HEK293T (cell line): ENCODE results near the gene DGKD.
"Not testable (repeated sequence)": the region's sequence is repeated elsewhere in the genome, so short reads cannot be mapped to it uniquely, and the experiment has no call there.

Source experiments
- CTCF ChIA-PET: fragments of 350-600 bp; formaldehyde crosslinking; extraction: SDS; loops from one replicate; lab custom pipeline; 2021; ENCODE audit warnings: antibody characterized with exemption, inconsistent platforms; lab: Yijun Ruan, JAX
- POLR2A ChIA-PET: fragments of 350-600 bp; formaldehyde crosslinking; extraction: SDS; loops from one replicate; lab custom pipeline; 2020; ENCODE audit warnings: antibody characterized with exemption, inconsistent platforms; lab: Yijun Ruan, JAX
- DNase-seq: peaks from one replicate; pipeline ENCODE4 v3.0.0; 2012; ENCODE audit warnings: mixed read lengths; ENCODE audit errors: extremely low spot score
- ARNT ChIP-seq: fragments of 450-650 bp; IDR thresholded peaks from 2 replicates; pipeline ENCODE4 v1.6.1; 2017; ENCODE audit warnings: mild to moderate bottlenecking
- BHLHE40 ChIP-seq: fragments of 450-650 bp; IDR thresholded peaks from 2 replicates; pipeline ENCODE4 v1.6.1; 2016; ENCODE audit warnings: mild to moderate bottlenecking, moderate library complexity, borderline replicate concordance
- CTBP1 ChIP-seq: fragments of 450-650 bp; IDR thresholded peaks from 2 replicates; pipeline ENCODE4 v1.6.1; 2016; ENCODE audit warnings: borderline replicate concordance
- ELF4 ChIP-seq: fragments of 450-650 bp; IDR thresholded peaks from 2 replicates; pipeline ENCODE4 v1.6.1; 2017; ENCODE audit warnings: antibody characterized with exemption
- FOXA1 ChIP-seq: fragments of 450-650 bp; IDR thresholded peaks from 2 replicates; pipeline ENCODE4 v1.6.1; 2016; ENCODE audit warnings: mild to moderate bottlenecking
- FOXK2 ChIP-seq: fragments of 450-650 bp; IDR thresholded peaks from 2 replicates; pipeline ENCODE4 v1.6.1; 2016; ENCODE audit warnings: mild to moderate bottlenecking
- FOXM1 ChIP-seq: fragments of 450-650 bp; IDR thresholded peaks from 2 replicates; pipeline ENCODE4 v1.6.1; 2017; ENCODE audit warnings: mild to moderate bottlenecking, borderline replicate concordance
- HDGF ChIP-seq: fragments of 450-650 bp; IDR thresholded peaks from 2 replicates; pipeline ENCODE4 v1.6.1; 2017; ENCODE audit warnings: antibody characterized with exemption, borderline replicate concordance
- L3MBTL2 ChIP-seq: fragments of 450-650 bp; conservative IDR thresholded peaks from 2 replicates; pipeline ENCODE4 v1.6.1; 2016; ENCODE audit warnings: mild to moderate bottlenecking
- LEF1 ChIP-seq: fragments of 450-650 bp; IDR thresholded peaks from 2 replicates; pipeline ENCODE4 v1.6.1; 2017; ENCODE audit warnings: mild to moderate bottlenecking, borderline replicate concordance
- NFRKB ChIP-seq: fragments of 450-650 bp; IDR thresholded peaks from 2 replicates; pipeline ENCODE4 v1.6.1; 2016; ENCODE audit warnings: mild to moderate bottlenecking, moderate library complexity
- SP1 ChIP-seq: fragments of 450-650 bp; IDR thresholded peaks from 2 replicates; pipeline ENCODE4 v1.6.1; 2017
- SUZ12 ChIP-seq: fragments of 450-650 bp; IDR thresholded peaks from 2 replicates; pipeline ENCODE4 v1.6.1; 2016; ENCODE audit warnings: mild to moderate bottlenecking
- TARDBP ChIP-seq: fragments of 450-650 bp; IDR thresholded peaks from 2 replicates; pipeline ENCODE4 v1.6.1; 2016
- ZNF384 ChIP-seq: fragments of 450-650 bp; IDR thresholded peaks from 2 replicates; pipeline ENCODE4 v1.6.1; 2016
- TF ChIP-seq, protein P1 (sequence below): fragments of 450-650 bp; IDR thresholded peaks from 2 replicates; pipeline ENCODE4 v1.6.1; 2016

Gene DGKD

DNA sequence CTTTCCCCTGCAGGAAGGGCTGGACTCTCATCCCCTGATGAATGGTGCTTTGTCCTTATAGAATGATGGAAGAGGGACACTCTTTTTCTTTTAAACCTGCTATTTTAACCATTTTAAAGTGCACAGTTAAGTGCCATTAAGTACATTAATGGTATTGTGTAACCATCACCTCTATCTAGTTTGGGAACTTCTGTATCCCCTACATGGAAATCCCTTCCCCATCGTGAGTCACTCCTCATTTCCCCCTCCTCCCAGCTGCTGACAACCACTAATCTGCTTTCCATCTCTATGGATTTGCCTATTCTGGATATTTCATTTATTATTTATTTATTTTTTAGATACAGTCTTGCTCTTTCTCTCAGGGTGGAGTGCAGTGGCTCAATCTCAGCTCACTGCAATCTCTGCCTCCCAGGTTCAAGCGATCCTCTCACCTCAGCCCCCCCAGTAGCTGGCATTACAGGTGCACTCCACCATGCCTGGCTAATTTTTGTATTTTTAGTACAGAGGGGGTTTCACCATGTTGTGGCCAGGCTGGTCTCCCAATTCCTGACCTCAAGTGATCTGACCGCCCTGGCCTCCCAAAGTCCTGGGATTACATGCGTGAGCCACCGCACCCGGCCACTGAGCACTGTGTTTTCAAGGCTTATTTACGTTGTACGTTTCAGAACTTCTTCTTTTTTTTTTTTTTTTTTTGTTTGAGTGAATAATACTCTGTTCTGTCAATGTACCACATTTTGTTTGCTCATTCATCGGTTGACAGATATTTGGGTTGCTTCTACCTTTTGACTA lies 15.8 kb downstream of the DGKD start:
- CTCF ChIA-PET, result no interaction called here
- POLR2A ChIA-PET, result no interaction called here
- no peak for TF ChIP-seq FOXA1
- TF ChIP-seq SP1, result no peak
- TF ChIP-seq FOXK2, result no peak
- TF ChIP-seq LEF1, result no peak
- no peak for TF ChIP-seq L3MBTL2
- no peak for TF ChIP-seq SUZ12
- TF ChIP-seq, protein P1, sequence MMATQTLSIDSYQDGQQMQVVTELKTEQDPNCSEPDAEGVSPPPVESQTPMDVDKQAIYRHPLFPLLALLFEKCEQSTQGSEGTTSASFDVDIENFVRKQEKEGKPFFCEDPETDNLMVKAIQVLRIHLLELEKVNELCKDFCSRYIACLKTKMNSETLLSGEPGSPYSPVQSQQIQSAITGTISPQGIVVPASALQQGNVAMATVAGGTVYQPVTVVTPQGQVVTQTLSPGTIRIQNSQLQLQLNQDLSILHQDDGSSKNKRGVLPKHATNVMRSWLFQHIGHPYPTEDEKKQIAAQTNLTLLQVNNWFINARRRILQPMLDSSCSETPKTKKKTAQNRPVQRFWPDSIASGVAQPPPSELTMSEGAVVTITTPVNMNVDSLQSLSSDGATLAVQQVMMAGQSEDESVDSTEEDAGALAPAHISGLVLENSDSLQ, result no peak
- no peak for TF ChIP-seq TARDBP
- no peak for TF ChIP-seq HDGF
- TF ChIP-seq CTBP1, result no peak
- no peak for DNase-seq

DNA sequence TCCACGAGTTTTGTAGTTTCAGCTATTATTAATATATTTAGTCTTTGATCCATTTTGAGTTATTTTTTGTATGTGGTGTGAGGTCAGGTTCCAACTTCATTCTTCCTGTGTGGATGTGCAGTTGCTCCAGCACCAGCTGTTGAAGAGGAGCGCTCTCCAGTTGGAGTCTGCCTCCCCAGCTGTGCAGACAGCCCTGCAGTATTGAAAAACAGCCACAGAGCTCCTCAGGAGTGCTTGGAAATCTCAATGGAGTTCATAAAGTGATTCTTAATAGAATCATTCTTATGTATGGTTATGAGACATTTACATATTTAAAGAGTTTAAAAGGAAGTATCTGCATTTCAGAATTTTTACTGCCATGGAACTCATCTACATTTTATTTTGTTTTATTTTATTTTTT lies 17.3 kb downstream of the DGKD start:
- CTCF ChIA-PET, result interaction anchor here (0.5 kb wide), 1 partner anchor 68 kb away, joined by 3 read pairs; no protein-coding TSS in a partner anchor
- DNase-seq, result no peak
- POLR2A ChIA-PET, result no interaction called here
- TF ChIP-seq CTBP1, result no peak

DNA sequence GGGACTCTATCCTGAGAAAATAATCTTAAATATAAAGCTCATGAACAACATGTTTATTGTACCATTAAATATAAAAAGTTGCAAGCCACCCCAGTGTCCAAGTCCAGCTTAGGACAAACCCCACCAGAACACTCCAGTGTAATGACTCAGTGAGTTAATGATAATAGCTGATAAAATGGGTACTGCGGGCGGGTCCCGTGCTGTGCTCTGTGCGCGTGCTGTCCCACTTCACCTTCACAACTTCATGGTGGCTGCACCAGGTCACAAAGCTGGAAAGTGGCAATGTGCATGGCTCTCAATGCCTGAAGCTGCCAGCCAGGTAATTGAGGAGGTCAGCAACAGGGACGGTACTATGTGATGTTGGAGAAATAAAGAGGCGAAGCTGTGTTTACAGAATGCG lies 18.6 kb downstream of the DGKD start:
- DNase-seq, result no peak
- POLR2A ChIA-PET, result no interaction called here
- no peak for TF ChIP-seq NFRKB
- TF ChIP-seq HDGF, result no peak
- no peak for TF ChIP-seq FOXM1
- TF ChIP-seq, protein P1, result no peak
- no peak for TF ChIP-seq SP1
- TF ChIP-seq ELF4, result no peak
- TF ChIP-seq TARDBP, result no peak
- CTCF ChIA-PET, result interaction anchor here (1.1 kb wide), 1 partner anchor 12 kb away, joined by 3 read pairs; no protein-coding TSS in a partner anchor

DNA sequence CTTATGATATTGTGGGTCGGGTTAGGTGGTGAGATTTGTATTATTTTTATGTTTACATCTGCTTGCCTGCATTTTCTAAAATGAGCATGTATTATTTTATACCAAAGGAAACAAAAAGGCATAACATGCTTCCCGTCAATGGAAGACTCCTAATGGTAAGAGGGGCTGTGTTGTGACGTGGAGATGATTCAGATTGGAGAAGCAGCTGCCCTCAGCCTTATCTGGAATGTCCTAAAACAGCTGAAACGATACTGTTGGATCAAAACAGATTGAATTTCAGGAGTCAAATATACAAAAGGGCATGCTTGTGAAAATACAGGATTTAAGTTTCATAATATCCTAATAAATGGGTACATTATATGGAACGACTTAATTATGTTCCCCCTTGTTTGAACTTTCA lies 19.0 kb downstream of the DGKD start:
- CTCF ChIA-PET, result interaction anchor here (1.1 kb wide), 1 partner anchor 13 kb away, joined by 3 read pairs; no protein-coding TSS in a partner anchor
- POLR2A ChIA-PET, result no interaction called here
- no peak for DNase-seq
- TF ChIP-seq CTBP1, result no peak
- TF ChIP-seq NFRKB, result no peak
- no peak for TF ChIP-seq FOXK2
- TF ChIP-seq FOXM1, result no peak
- TF ChIP-seq FOXA1, result no peak

DNA sequence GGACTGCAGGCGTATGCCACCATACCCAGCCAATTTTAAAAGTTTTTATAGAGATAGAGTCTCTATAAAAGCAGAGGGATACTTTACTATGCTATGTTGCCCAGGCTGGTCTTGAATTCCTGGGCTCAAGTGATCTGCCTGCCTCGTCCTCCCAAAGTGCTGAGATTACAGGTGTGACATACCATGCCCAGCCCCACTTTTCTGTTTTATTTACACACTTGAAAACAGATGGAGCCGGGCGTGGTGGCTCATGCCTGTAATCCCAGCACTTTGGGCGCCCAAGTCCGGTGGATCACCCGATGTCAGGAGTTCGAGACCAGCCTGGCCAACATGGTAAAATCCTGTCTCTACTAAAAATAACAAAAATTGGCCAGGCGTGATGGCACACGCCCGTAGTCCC lies 20.5 kb downstream of the DGKD start:
- POLR2A ChIA-PET, DNase-seq, CTCF ChIA-PET: not testable (repeated sequence)

DNA sequence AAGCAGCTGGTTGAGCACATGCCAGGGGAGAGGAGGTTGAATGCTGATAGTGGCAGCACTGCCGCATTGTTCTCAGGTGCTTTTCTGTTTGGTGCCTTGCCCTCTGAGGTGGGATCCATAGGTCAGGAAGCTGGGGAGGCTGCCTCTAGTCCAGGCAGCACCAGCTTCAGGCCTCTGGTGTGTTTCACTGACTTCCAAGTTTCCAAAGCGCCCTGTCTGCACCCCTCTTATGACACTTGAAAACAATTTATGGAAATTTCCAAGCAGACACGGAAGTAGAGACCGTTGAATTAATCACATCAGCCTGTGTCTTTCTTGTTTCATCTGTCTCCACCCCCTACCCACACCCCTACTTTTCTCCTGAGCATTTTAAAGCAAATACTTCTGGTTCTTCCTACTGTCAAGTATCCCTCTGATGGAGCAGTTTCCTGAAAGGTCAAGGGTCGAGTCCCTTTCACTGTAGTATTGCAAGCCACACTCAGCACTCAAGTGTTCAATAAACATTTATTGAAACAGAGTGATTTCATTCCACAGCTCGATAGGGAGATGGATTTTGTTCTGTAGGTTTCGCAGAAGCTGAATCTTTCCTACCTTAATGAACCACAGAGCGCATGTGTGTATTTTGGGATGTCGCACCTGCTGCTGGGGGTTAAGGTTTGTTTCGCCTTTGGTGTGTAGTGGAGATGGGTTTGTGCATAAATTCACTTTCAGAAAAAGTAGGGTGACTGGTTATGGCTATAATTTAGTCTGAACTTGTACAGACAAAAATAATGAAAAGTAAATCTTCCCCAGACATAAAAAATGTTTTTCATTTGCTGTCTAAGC lies 21.4 kb downstream of the DGKD start:
- POLR2A ChIA-PET, result no interaction called here

DNA sequence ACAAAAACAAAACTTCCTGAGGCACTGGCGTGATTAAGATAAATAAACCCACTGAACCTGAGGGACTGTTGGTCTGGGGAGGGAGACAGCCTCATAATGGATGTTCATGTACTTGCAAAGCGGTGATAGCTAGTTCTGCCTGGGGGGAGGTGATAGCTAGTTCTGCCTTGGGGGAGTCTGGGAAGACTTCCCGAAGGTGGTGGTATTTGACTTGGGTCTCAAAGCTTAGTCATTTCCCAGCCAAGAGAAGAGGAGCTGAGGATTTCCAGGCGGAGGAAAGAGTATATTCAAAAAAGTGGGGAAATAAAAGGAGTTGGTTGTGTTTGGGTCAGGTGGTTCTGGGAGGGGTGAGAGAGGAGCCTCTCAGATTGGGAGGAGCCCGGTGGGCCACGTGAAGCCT lies 24.7 kb downstream of the DGKD start:
- CTCF ChIA-PET, result no interaction called here
- POLR2A ChIA-PET, result no interaction called here
- no peak for DNase-seq
- no peak for TF ChIP-seq FOXA1
- no peak for TF ChIP-seq L3MBTL2
- no peak for TF ChIP-seq ZNF384
- TF ChIP-seq SP1, result no peak
- no peak for TF ChIP-seq ELF4
- no peak for TF ChIP-seq TARDBP
- TF ChIP-seq ARNT, result no peak
- TF ChIP-seq LEF1, result no peak
- TF ChIP-seq, protein P1, result no peak
- TF ChIP-seq CTBP1, result no peak
- TF ChIP-seq BHLHE40, result no peak
- no peak for TF ChIP-seq NFRKB
- no peak for TF ChIP-seq FOXM1
- no peak for TF ChIP-seq HDGF
- no peak for TF ChIP-seq FOXK2

More for the DNA sequence above, 21.4 kb downstream of the DGKD start:
- no peak for DNase-seq
- TF ChIP-seq L3MBTL2, result no peak
- TF ChIP-seq ARNT, result no peak
- TF ChIP-seq NFRKB, result no peak
- TF ChIP-seq FOXM1, result no peak
- no peak for TF ChIP-seq CTBP1
- TF ChIP-seq LEF1, result no peak
- CTCF ChIA-PET, result no interaction called here
